OCI-LY3 (cell line): ENCODE data around the gene ANXA3.

ENCODE experiments used
- CTCF ChIP-seq: fragments of 200-600, 300-600 bp; sonication (generic); IDR thresholded peaks from 2 replicates; pipeline ENCODE4 v1.5.1; 2014; ENCODE audit warnings: antibody characterized with exemption, low read length, low read depth
- EZH2phosphoT487 ChIP-seq: fragments of 200-600 bp; shearing (Covaris generic); IDR thresholded peaks from 2 replicates; pipeline ENCODE4 v1.6.1; 2018; ENCODE audit warnings: antibody characterized with exemption, mixed run types, low read depth

- TF ChIP-seq CTCF (no peak), EZH2phosphoT487 (no peak)
These were observed 55.0 kb downstream of the ANXA3 start for GRCh38 chr4:78606530-78607095.
